ENCODE results near the gene MVB12B. TPM values are rescaled to one million over a fixed set of nuclear protein-coding genes. Genes with fewer than 3 reads are reported as not detected.

The MVB12B gene
- total RNA-seq, 1 experiment from 2014 or later: not detected

- H2AFZ ChIP-seq (ENCODE audit: low read length): no peak overlapping the region
- no peaks in the 10 kb centered on the region for H3K79me2 ChIP-seq (ENCODE audit: low read length)
- no peaks in the 10 kb centered on the region for H3K4me1 ChIP-seq (ENCODE audit: low read length)
- no peak for DNase-seq
- no peak overlapping the region for H3K27ac ChIP-seq (ENCODE audit: low read length)
- no peak overlapping the region for H3K9ac ChIP-seq (ENCODE audit: low read length)
- H4K20me1 ChIP-seq (ENCODE audit: insufficient read depth, low read depth, low read length): no peaks in the 10 kb centered on the region
- no peaks in the 10 kb centered on the region for H3K9me2 ChIP-seq (replicated peaks; ENCODE audit: insufficient read depth, low read length)
- H3K36me3 ChIP-seq (ENCODE audit: insufficient read depth, low read length): no peaks in the 10 kb centered on the region
- no peaks in the 10 kb centered on the region for H3K9me3 ChIP-seq (ENCODE audit: low read length)
- H3K27me3 ChIP-seq (ENCODE audit: low read length): no peaks in the 10 kb centered on the region
- no peak overlapping the region for H3K4me3 ChIP-seq (ENCODE audit: low read length)
- H3K4me2 ChIP-seq (ENCODE audit: low read depth, low read length, poor library complexity, severe bottlenecking): no peak overlapping the region
Measured at GRCh38 chr9:126480813-126481212, 154.2 kb downstream of the MVB12B start.

- no peak overlapping the region for H3K9ac ChIP-seq (ENCODE audit: low read length)
- no peaks in the 10 kb centered on the region for H4K20me1 ChIP-seq (ENCODE audit: insufficient read depth, low read depth, low read length)
- no peaks in the 10 kb centered on the region for H3K79me2 ChIP-seq (ENCODE audit: low read length)
- H3K36me3 ChIP-seq (ENCODE audit: insufficient read depth, low read length): no peaks in the 10 kb centered on the region
- no peaks in the 10 kb centered on the region for H3K9me2 ChIP-seq (replicated peaks; ENCODE audit: insufficient read depth, low read length)
- no peak overlapping the region for H3K4me2 ChIP-seq (ENCODE audit: low read depth, low read length, poor library complexity, severe bottlenecking)
- no peaks in the 10 kb centered on the region for H3K27me3 ChIP-seq (ENCODE audit: low read length)
- no peak for DNase-seq
- no peak overlapping the region for H3K27ac ChIP-seq (ENCODE audit: low read length)
- no peaks in the 10 kb centered on the region for H3K9me3 ChIP-seq (ENCODE audit: low read length)
- H3K4me1 ChIP-seq (ENCODE audit: low read length): no peaks in the 10 kb centered on the region
- H3K4me3 ChIP-seq (ENCODE audit: low read length): no peak overlapping the region
- no peak overlapping the region for H2AFZ ChIP-seq (ENCODE audit: low read length)
Measured at GRCh38 chr9:126481862-126482261, 155.2 kb downstream of the MVB12B start.

- no peak overlapping the region for H2AFZ ChIP-seq (ENCODE audit: low read length)
- H3K9me2 ChIP-seq (replicated peaks; ENCODE audit: insufficient read depth, low read length): no peaks in the 10 kb centered on the region
- DNase-seq: no peak
- no peak overlapping the region for H3K4me3 ChIP-seq (ENCODE audit: low read length)
- no peaks in the 10 kb centered on the region for H3K4me1 ChIP-seq (ENCODE audit: low read length)
- no peak overlapping the region for H3K9ac ChIP-seq (ENCODE audit: low read length)
- H3K36me3 ChIP-seq (ENCODE audit: insufficient read depth, low read length): no peaks in the 10 kb centered on the region
- H3K4me2 ChIP-seq (ENCODE audit: low read depth, low read length, poor library complexity, severe bottlenecking): no peak overlapping the region
- H3K79me2 ChIP-seq (ENCODE audit: low read length): no peaks in the 10 kb centered on the region
- H4K20me1 ChIP-seq (ENCODE audit: insufficient read depth, low read depth, low read length): no peaks in the 10 kb centered on the region
- no peak overlapping the region for H3K27ac ChIP-seq (ENCODE audit: low read length)
- no peaks in the 10 kb centered on the region for H3K9me3 ChIP-seq (ENCODE audit: low read length)
- no peaks in the 10 kb centered on the region for H3K27me3 ChIP-seq (ENCODE audit: low read length)
Measured at GRCh38 chr9:126482361-126483044, 155.9 kb downstream of the MVB12B start.

GRCh38 chr9:126483468-126484073 lies 156.9 kb downstream of the MVB12B start:
- no peaks in the 10 kb centered on the region for H3K27me3 ChIP-seq (ENCODE audit: low read length)
- H4K20me1 ChIP-seq (ENCODE audit: insufficient read depth, low read depth, low read length): no peaks in the 10 kb centered on the region
- no peak overlapping the region for H3K27ac ChIP-seq (ENCODE audit: low read length)
- H3K79me2 ChIP-seq (ENCODE audit: low read length): no peaks in the 10 kb centered on the region
- H3K9me2 ChIP-seq (replicated peaks; ENCODE audit: insufficient read depth, low read length): no peaks in the 10 kb centered on the region
- no peak for DNase-seq
- H3K9me3 ChIP-seq (ENCODE audit: low read length): no peaks in the 10 kb centered on the region
- H3K36me3 ChIP-seq (ENCODE audit: insufficient read depth, low read length): no peaks in the 10 kb centered on the region
- H3K9ac ChIP-seq (ENCODE audit: low read length): no peak overlapping the region
- H2AFZ ChIP-seq (ENCODE audit: low read length): no peak overlapping the region
- H3K4me2 ChIP-seq (ENCODE audit: low read depth, low read length, poor library complexity, severe bottlenecking): no peak overlapping the region
- no peaks in the 10 kb centered on the region for H3K4me1 ChIP-seq (ENCODE audit: low read length)
- H3K4me3 ChIP-seq (ENCODE audit: low read length): no peak overlapping the region

GRCh38 chr9:126485662-126486061 lies 159.0 kb downstream of the MVB12B start:
- Histone ChIP-seq H3K9me3 (ENCODE audit: low read length) (no peaks in the 10 kb centered on the region), H3K36me3 (ENCODE audit: insufficient read depth, low read length) (no peaks in the 10 kb centered on the region), H3K4me3 (ENCODE audit: low read length) (no peak overlapping the region), H3K79me2 (ENCODE audit: low read length) (no peaks in the 10 kb centered on the region), H2AFZ (ENCODE audit: low read length) (no peak overlapping the region), H3K4me2 (ENCODE audit: low read depth, low read length, poor library complexity, severe bottlenecking) (no peak overlapping the region), H3K4me1 (ENCODE audit: low read length) (no peaks in the 10 kb centered on the region), H3K9me2 (replicated peaks; ENCODE audit: insufficient read depth, low read length) (no peaks in the 10 kb centered on the region), H4K20me1 (ENCODE audit: insufficient read depth, low read depth, low read length) (no peaks in the 10 kb centered on the region), H3K27me3 (ENCODE audit: low read length) (no peaks in the 10 kb centered on the region), H3K27ac (ENCODE audit: low read length) (no peak overlapping the region), H3K9ac (ENCODE audit: low read length) (no peak overlapping the region)
- no peak for DNase-seq

GRCh38 chr9:126486276-126486675 lies 159.6 kb downstream of the MVB12B start:
- Histone ChIP-seq H3K79me2 (ENCODE audit: low read length) (no peaks in the 10 kb centered on the region), H3K9ac (ENCODE audit: low read length) (no peak overlapping the region), H3K36me3 (ENCODE audit: insufficient read depth, low read length) (no peaks in the 10 kb centered on the region), H3K9me3 (ENCODE audit: low read length) (no peaks in the 10 kb centered on the region), H3K4me2 (ENCODE audit: low read depth, low read length, poor library complexity, severe bottlenecking) (no peak overlapping the region), H3K27me3 (ENCODE audit: low read length) (no peaks in the 10 kb centered on the region), H3K9me2 (replicated peaks; ENCODE audit: insufficient read depth, low read length) (no peaks in the 10 kb centered on the region), H3K27ac (ENCODE audit: low read length) (no peak overlapping the region), H3K4me3 (ENCODE audit: low read length) (no peak overlapping the region), H4K20me1 (ENCODE audit: insufficient read depth, low read depth, low read length) (no peaks in the 10 kb centered on the region), H2AFZ (ENCODE audit: low read length) (no peak overlapping the region), H3K4me1 (ENCODE audit: low read length) (no peaks in the 10 kb centered on the region)
- DNase-seq: no peak

- H3K4me3 ChIP-seq (ENCODE audit: low read length): no peak overlapping the region
- H3K4me2 ChIP-seq (ENCODE audit: low read depth, low read length, poor library complexity, severe bottlenecking): no peak overlapping the region
- H3K9me3 ChIP-seq (ENCODE audit: low read length): no peaks in the 10 kb centered on the region
- H3K36me3 ChIP-seq (ENCODE audit: insufficient read depth, low read length): no peaks in the 10 kb centered on the region
- H3K9me2 ChIP-seq (replicated peaks; ENCODE audit: insufficient read depth, low read length): no peaks in the 10 kb centered on the region
- H3K9ac ChIP-seq (ENCODE audit: low read length): no peak overlapping the region
- no peak for DNase-seq
- no peaks in the 10 kb centered on the region for H4K20me1 ChIP-seq (ENCODE audit: insufficient read depth, low read depth, low read length)
- no peaks in the 10 kb centered on the region for H3K27me3 ChIP-seq (ENCODE audit: low read length)
- H3K27ac ChIP-seq (ENCODE audit: low read length): no peak overlapping the region
- H3K4me1 ChIP-seq (ENCODE audit: low read length): no peaks in the 10 kb centered on the region
- H2AFZ ChIP-seq (ENCODE audit: low read length): no peak overlapping the region
- no peaks in the 10 kb centered on the region for H3K79me2 ChIP-seq (ENCODE audit: low read length)
Measured at GRCh38 chr9:126487856-126488255, 161.2 kb downstream of the MVB12B start.

GRCh38 chr9:126488310-126488709 lies 161.7 kb downstream of the MVB12B start:
- Histone ChIP-seq H3K79me2 (ENCODE audit: low read length) (no peaks in the 10 kb centered on the region), H3K9ac (ENCODE audit: low read length) (no peak overlapping the region), H3K4me2 (ENCODE audit: low read depth, low read length, poor library complexity, severe bottlenecking) (no peak overlapping the region), H4K20me1 (ENCODE audit: insufficient read depth, low read depth, low read length) (no peaks in the 10 kb centered on the region), H3K4me1 (ENCODE audit: low read length) (no peaks in the 10 kb centered on the region), H3K27ac (ENCODE audit: low read length) (no peak overlapping the region), H3K9me3 (ENCODE audit: low read length) (no peaks in the 10 kb centered on the region), H3K9me2 (replicated peaks; ENCODE audit: insufficient read depth, low read length) (no peaks in the 10 kb centered on the region), H3K27me3 (ENCODE audit: low read length) (no peaks in the 10 kb centered on the region), H3K4me3 (ENCODE audit: low read length) (no peak overlapping the region), H2AFZ (ENCODE audit: low read length) (no peak overlapping the region), H3K36me3 (ENCODE audit: insufficient read depth, low read length) (no peaks in the 10 kb centered on the region)
- no peak for DNase-seq

Measured in Karpas-422 (cell line).